ENCODE data around the gene GRIK2.

Gene GRIK2

DNA sequence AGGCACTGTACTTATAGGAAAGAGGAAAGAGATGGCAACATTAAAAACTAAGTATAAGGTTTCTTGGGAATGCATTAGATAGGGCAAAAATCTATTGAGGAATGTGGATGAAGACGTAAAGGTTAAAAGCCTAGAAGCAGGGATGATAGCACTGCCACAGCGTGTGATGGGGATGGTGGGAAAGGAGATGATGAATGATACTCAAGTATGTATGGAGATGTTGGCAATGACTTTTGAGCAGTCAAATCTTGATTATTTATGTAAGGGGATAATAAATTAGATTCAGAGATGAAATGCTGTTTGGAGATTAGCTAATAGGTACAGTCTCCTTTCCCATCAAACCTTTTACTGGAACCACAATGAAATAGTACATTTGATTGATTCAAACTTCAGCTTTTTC lies 432.8 kb downstream of the GRIK2 start:
- no peak overlapping the region for H3K27ac ChIP-seq
- TF ChIP-seq, protein P1, sequence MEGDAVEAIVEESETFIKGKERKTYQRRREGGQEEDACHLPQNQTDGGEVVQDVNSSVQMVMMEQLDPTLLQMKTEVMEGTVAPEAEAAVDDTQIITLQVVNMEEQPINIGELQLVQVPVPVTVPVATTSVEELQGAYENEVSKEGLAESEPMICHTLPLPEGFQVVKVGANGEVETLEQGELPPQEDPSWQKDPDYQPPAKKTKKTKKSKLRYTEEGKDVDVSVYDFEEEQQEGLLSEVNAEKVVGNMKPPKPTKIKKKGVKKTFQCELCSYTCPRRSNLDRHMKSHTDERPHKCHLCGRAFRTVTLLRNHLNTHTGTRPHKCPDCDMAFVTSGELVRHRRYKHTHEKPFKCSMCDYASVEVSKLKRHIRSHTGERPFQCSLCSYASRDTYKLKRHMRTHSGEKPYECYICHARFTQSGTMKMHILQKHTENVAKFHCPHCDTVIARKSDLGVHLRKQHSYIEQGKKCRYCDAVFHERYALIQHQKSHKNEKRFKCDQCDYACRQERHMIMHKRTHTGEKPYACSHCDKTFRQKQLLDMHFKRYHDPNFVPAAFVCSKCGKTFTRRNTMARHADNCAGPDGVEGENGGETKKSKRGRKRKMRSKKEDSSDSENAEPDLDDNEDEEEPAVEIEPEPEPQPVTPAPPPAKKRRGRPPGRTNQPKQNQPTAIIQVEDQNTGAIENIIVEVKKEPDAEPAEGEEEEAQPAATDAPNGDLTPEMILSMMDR (conservative IDR thresholded peaks at IDR 0.05): no peak

DNA sequence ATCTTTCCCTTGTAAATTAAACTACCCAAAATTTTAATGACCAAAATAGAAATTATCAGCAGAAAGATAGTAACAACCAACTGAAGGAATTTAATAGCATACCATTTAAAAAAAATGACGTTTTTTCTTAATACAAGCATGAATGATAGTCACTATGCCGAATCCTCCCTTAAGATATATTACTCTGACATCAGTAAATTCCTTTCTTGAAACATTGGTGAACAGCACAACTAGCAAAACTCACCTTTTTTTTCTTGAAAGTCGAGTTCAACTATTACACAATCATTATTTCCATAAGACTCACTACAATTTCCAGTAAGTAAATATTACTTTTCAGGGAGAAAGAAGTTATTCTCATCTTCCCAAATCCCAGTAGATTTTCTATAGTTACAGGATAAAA lies 433.2 kb downstream of the GRIK2 start:
- H3K27ac ChIP-seq: no peak overlapping the region
- TF ChIP-seq, protein P1 (conservative IDR thresholded peaks at IDR 0.05): no peak

DNA sequence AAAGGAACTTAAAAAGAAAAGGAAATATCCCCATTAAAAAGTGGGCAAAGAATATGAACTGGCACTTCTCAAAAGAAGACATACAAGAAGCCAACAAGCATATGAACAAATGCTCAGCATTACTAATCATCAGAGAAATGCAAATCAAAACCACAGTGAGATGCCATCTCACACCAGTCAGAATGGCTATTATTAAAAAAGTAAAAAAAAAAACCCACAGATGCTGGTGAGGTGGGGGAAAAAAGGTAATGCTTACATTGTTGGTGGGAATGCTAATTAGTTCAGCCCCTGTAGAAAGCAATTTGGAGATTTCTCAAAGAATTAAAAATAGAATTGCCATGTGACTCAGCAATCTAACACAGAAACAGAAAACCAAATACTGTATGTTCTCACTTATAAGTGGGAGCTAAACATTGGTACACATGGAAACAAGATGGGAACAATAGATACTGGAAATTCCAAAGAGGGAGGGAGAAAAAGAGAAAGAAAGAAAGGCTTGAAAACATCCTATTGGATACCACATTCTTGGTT lies 437.1 kb downstream of the GRIK2 start:
- TF ChIP-seq, protein P1 (conservative IDR thresholded peaks at IDR 0.05): no peak
- no peak overlapping the region for H3K27ac ChIP-seq

DNA sequence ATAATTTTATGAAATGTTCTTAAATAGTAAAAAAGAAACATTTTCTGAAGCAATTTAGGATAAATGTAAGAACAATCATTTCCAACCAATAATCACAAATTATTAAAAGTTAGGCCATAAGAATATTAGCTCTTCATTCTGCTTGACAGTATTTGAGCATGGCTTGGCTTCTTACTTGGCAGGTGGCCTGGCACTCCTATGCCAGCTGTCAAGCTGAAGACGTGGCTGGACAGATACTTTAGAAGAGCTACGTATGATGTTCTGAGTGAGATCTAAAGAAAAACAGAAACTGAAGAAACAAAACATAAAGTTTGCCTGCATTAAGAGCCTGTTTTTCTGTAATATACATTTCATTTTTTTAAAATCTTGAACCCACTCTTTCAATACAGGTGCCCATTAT lies 438.9 kb downstream of the GRIK2 start:
- TF ChIP-seq, protein P1 (conservative IDR thresholded peaks at IDR 0.05): no peak
- H3K27ac ChIP-seq: no peak overlapping the region

DNA sequence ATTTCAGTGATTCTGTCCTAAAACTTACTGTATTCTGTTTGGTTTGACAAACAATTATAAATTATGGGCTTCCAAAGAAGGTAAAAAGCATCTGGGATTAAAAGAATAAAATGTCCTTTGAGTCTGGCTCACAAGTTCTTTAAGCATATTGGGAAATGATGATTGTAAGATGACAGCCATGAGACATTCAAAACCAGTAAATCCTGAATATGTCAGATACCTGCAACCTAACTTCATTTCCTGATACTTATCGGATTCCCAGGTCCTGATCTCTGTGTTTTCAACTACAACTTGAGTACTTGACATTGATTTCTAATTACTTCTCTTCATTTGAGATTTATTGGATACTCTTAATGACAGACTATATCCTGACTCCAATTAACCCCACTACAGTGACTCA lies 446.6 kb downstream of the GRIK2 start:
- TF ChIP-seq, protein P1 (conservative IDR thresholded peaks at IDR 0.05): no peak
- no peak overlapping the region for H3K27ac ChIP-seq

DNA sequence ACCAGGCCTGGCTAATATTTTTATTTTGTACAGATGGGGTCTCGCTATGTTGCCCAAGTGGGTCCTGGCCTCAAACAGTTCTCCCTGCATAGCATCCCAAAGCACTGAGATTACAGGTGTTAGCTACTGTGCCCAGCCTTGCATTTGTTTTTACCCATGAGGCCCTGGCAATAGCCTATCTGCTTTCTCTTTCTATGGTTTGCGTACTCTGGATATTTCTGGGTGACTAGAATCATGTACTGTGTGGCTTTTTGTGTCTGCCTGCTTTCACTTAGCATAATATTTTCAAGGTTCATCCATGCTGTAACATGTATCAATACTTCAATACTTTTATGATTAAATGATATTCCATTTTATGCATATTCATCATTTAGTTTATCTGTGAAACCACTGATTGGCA lies 451.7 kb downstream of the GRIK2 start:
- no peak overlapping the region for H3K27ac ChIP-seq
- TF ChIP-seq, protein P1 (conservative IDR thresholded peaks at IDR 0.05): no peak

DNA sequence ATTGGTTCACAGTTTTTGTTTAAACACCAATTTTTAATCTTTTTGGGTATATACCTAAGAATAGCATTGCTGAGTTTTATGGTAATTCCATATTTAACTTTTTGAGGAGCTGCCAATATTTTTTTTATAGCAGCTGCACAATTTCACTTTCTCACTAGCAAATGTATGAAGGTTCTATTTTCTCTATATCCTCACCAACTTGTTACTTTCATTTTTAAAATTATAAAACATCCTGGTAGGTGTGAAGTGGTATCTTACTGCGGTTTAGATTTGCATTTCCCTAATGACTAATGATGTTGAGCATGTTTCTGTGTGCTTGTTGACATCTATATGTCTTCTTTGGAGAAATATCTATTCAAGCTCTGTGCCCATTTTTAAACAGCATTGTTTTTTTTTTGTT lies 452.1 kb downstream of the GRIK2 start:
- no peak overlapping the region for H3K27ac ChIP-seq
- TF ChIP-seq, protein P1 (conservative IDR thresholded peaks at IDR 0.05): no peak
